Activated CD8-positive, alpha-beta memory T cell treated with anti-CD3 and anti-CD28 coated beads, Interleukin-2, amount 10 ng/mL, durations not matched to agents 7 days and 5 days (primary cell): ENCODE data around the gene CDS1. TPM values are rescaled to one million over a fixed set of nuclear protein-coding genes. Genes with fewer than 3 reads are reported as not detected.
A peak's percentile ranks its signal among the peaks of the same experiment; 100 is the strongest.

Source experiments
- ATAC-seq: fragments of 150-1000 bp; cut with Tn5 transposase; one replicate; pipeline ENCODE4 v1.10.0; 2021; ENCODE audit warnings: moderate library complexity
- CTCF ChIA-PET: fragments of 350-600 bp; sonication (Branson Sonifier 250); formaldehyde crosslinking; loops from one replicate; lab custom pipeline; 2021; ENCODE audit warnings: antibody characterized with exemption; lab: Charles Lee
- DNase-seq: peaks from one replicate; pipeline ENCODE4 v3.0.0-alpha.2; 2020
- H3K27ac Mint-ChIP-seq: one replicate; pipeline ENCODE4 v1.8.0; 2021; ENCODE audit warnings: mild to moderate bottlenecking, mixed read lengths
- H3K27me3 Mint-ChIP-seq: one replicate; pipeline ENCODE4 v1.8.0; 2021; ENCODE audit warnings: mixed read lengths
- H3K36me3 Mint-ChIP-seq: one replicate; pipeline ENCODE4 v1.8.0; 2021; ENCODE audit warnings: mild to moderate bottlenecking, mixed read lengths
- H3K4me1 Mint-ChIP-seq: one replicate; pipeline ENCODE4 v1.8.0; 2021; ENCODE audit warnings: mixed read lengths
- H3K4me3 Mint-ChIP-seq: one replicate; pipeline ENCODE4 v1.8.0; 2021; ENCODE audit warnings: mild to moderate bottlenecking, moderate library complexity, mixed read lengths
- H3K9me3 Mint-ChIP-seq: one replicate; pipeline ENCODE4 v1.8.0; 2022; ENCODE audit warnings: low read depth, mixed read lengths
- total RNA-seq, 2 experiments: library from RNA; stranded (reverse); gene quantifications; one replicate each; pipeline ENCODE4 v1.2.3, GENCODE V29; 2021

Gene CDS1
- total RNA-seq, 2 experiments from 2014 or later = not detected

- peaks cover 32% of the 10 kb centered on the region for H3K27me3 Mint-ChIP-seq
- no peak overlapping the region for H3K27ac Mint-ChIP-seq
- H3K9me3 Mint-ChIP-seq = no peaks in the 10 kb centered on the region
- no peaks in the 10 kb centered on the region for H3K36me3 Mint-ChIP-seq
- H3K4me3 Mint-ChIP-seq = no peak overlapping the region
- CTCF ChIA-PET = interaction anchor here (0.8 to 2.1 kb wide), 6 partner anchors 10 to 392 kb away, joined by 3 to 13 read pairs (median 4); no protein-coding TSS in a partner anchor
- ATAC-seq (no peak), DNase-seq (no peak)
- peaks cover 17% of the 10 kb centered on the region for H3K4me1 Mint-ChIP-seq
Measured at GRCh38 chr4:84578540-84579402, 4.2 kb upstream of the CDS1 start.

GRCh38 chr4:84579403-84579776 lies 3.5 kb upstream of the CDS1 start:
- H3K36me3 Mint-ChIP-seq = no peaks in the 10 kb centered on the region
- no peak overlapping the region for H3K4me3 Mint-ChIP-seq
- H3K27me3 Mint-ChIP-seq = peaks cover 38% of the 10 kb centered on the region
- no peaks in the 10 kb centered on the region for H3K9me3 Mint-ChIP-seq
- CTCF ChIA-PET = interaction anchor here (0.8 to 2.1 kb wide), 5 partner anchors 10 to 391 kb away, joined by 3 to 13 read pairs (median 5); no protein-coding TSS in a partner anchor
- DNase-seq = no peak
- H3K4me1 Mint-ChIP-seq = peaks cover 14% of the 10 kb centered on the region
- ATAC-seq = no peak
- H3K27ac Mint-ChIP-seq = no peak overlapping the region

GRCh38 chr4:84582302-84582987 lies 482 bp upstream of the CDS1 start:
- Mint-ChIP-seq H3K9me3 (no peaks in the 10 kb centered on the region), H3K4me1 (peaks cover 14% of the 10 kb centered on the region), H3K36me3 (no peaks in the 10 kb centered on the region), H3K27me3 (peaks cover 47% of the 10 kb centered on the region), H3K27ac (no peak overlapping the region), H3K4me3 (peak overlapping the region; percentile 51)
- DNase-seq (peak; percentile 82), ATAC-seq (peak; percentile 86)
- CTCF ChIA-PET = interaction anchor here (0.8 kb wide), 1 partner anchor 9 kb away, joined by 3 read pairs; no protein-coding TSS in a partner anchor

GRCh38 chr4:84583876-84584380 lies 1.0 kb downstream of the CDS1 start:
- no peak for DNase-seq
- H3K27me3 Mint-ChIP-seq = peaks cover 40% of the 10 kb centered on the region
- H3K4me3 Mint-ChIP-seq = peak overlapping the region; percentile 67
- ATAC-seq = no peak
- peaks cover 14% of the 10 kb centered on the region for H3K4me1 Mint-ChIP-seq
- no peak overlapping the region for H3K27ac Mint-ChIP-seq
- CTCF ChIA-PET = interaction anchor here (0.7 kb wide), 1 partner anchor 8 kb away, joined by 4 read pairs; no protein-coding TSS in a partner anchor
- H3K9me3 Mint-ChIP-seq = no peaks in the 10 kb centered on the region
- H3K36me3 Mint-ChIP-seq = no peaks in the 10 kb centered on the region

- Mint-ChIP-seq H3K4me1 (peaks cover 11% of the 10 kb centered on the region), H3K27me3 (peaks cover 40% of the 10 kb centered on the region), H3K4me3 (no peak overlapping the region), H3K9me3 (no peaks in the 10 kb centered on the region), H3K27ac (no peak overlapping the region), H3K36me3 (no peaks in the 10 kb centered on the region)
- CTCF ChIA-PET = no interaction called here
- no peak for DNase-seq
- no peak for ATAC-seq
Measured at GRCh38 chr4:84585251-84585650, 2.3 kb downstream of the CDS1 start.

GRCh38 chr4:84594724-84595123 lies 11.8 kb downstream of the CDS1 start:
- DNase-seq = no peak
- no peak for ATAC-seq
- H3K9me3 Mint-ChIP-seq = no peaks in the 10 kb centered on the region
- H3K4me1 Mint-ChIP-seq = no peaks in the 10 kb centered on the region
- CTCF ChIA-PET = interaction anchor here (1.7 kb wide), 1 partner anchor 16 kb away, joined by 7 read pairs; no protein-coding TSS in a partner anchor
- no peaks in the 10 kb centered on the region for H3K36me3 Mint-ChIP-seq
- H3K4me3 Mint-ChIP-seq = no peak overlapping the region
- no peak overlapping the region for H3K27ac Mint-ChIP-seq
- no peaks in the 10 kb centered on the region for H3K27me3 Mint-ChIP-seq

- DNase-seq (no peak), ATAC-seq (no peak)
- H3K9me3 Mint-ChIP-seq = no peaks in the 10 kb centered on the region
- CTCF ChIA-PET = no interaction called here
- H3K27ac Mint-ChIP-seq = no peak overlapping the region
- H3K36me3 Mint-ChIP-seq = no peaks in the 10 kb centered on the region
- H3K4me3 Mint-ChIP-seq = no peak overlapping the region
- no peaks in the 10 kb centered on the region for H3K4me1 Mint-ChIP-seq
- no peaks in the 10 kb centered on the region for H3K27me3 Mint-ChIP-seq
Measured at GRCh38 chr4:84596826-84597225, 13.9 kb downstream of the CDS1 start.

GRCh38 chr4:84597450-84597849 lies 14.5 kb downstream of the CDS1 start:
- DNase-seq (no peak), ATAC-seq (no peak)
- CTCF ChIA-PET = no interaction called here
- H3K27ac Mint-ChIP-seq = no peak overlapping the region
- no peaks in the 10 kb centered on the region for H3K27me3 Mint-ChIP-seq
- H3K4me3 Mint-ChIP-seq = no peak overlapping the region
- H3K36me3 Mint-ChIP-seq = no peaks in the 10 kb centered on the region
- H3K9me3 Mint-ChIP-seq = no peaks in the 10 kb centered on the region
- H3K4me1 Mint-ChIP-seq = no peaks in the 10 kb centered on the region

GRCh38 chr4:84606645-84607044 lies 23.7 kb downstream of the CDS1 start:
- H3K36me3 Mint-ChIP-seq = no peaks in the 10 kb centered on the region
- DNase-seq (no peak), ATAC-seq (no peak)
- H3K27me3 Mint-ChIP-seq = no peaks in the 10 kb centered on the region
- H3K27ac Mint-ChIP-seq = no peak overlapping the region
- H3K4me1 Mint-ChIP-seq = no peaks in the 10 kb centered on the region
- no peak overlapping the region for H3K4me3 Mint-ChIP-seq
- CTCF ChIA-PET = no interaction called here
- H3K9me3 Mint-ChIP-seq = peaks cover 2% of the 10 kb centered on the region

GRCh38 chr4:84611531-84611930 lies 28.6 kb downstream of the CDS1 start:
- Mint-ChIP-seq H3K36me3 (no peaks in the 10 kb centered on the region), H3K4me1 (no peaks in the 10 kb centered on the region), H3K9me3 (peaks cover 2% of the 10 kb centered on the region), H3K4me3 (no peak overlapping the region), H3K27ac (no peak overlapping the region), H3K27me3 (no peaks in the 10 kb centered on the region)
- DNase-seq (no peak), ATAC-seq (no peak)
- CTCF ChIA-PET = no interaction called here

GRCh38 chr4:84614891-84615290 lies 32.0 kb downstream of the CDS1 start:
- Mint-ChIP-seq H3K9me3 (no peaks in the 10 kb centered on the region), H3K36me3 (no peaks in the 10 kb centered on the region), H3K27me3 (no peaks in the 10 kb centered on the region), H3K4me3 (no peak overlapping the region), H3K27ac (no peak overlapping the region), H3K4me1 (no peaks in the 10 kb centered on the region)
- DNase-seq = no peak
- ATAC-seq = no peak
- CTCF ChIA-PET = no interaction called here

GRCh38 chr4:84615355-84615754 lies 32.4 kb downstream of the CDS1 start:
- no peaks in the 10 kb centered on the region for H3K4me1 Mint-ChIP-seq
- ATAC-seq (no peak), DNase-seq (no peak)
- H3K27me3 Mint-ChIP-seq = no peaks in the 10 kb centered on the region
- H3K4me3 Mint-ChIP-seq = no peak overlapping the region
- no peaks in the 10 kb centered on the region for H3K9me3 Mint-ChIP-seq
- no peak overlapping the region for H3K27ac Mint-ChIP-seq
- no peaks in the 10 kb centered on the region for H3K36me3 Mint-ChIP-seq
- CTCF ChIA-PET = no interaction called here

GRCh38 chr4:84622959-84623358 lies 40.0 kb downstream of the CDS1 start:
- ATAC-seq (no peak), DNase-seq (no peak)
- Mint-ChIP-seq H3K27ac (no peak overlapping the region), H3K27me3 (no peaks in the 10 kb centered on the region), H3K4me3 (no peak overlapping the region), H3K4me1 (no peaks in the 10 kb centered on the region), H3K36me3 (no peaks in the 10 kb centered on the region), H3K9me3 (no peaks in the 10 kb centered on the region)
- CTCF ChIA-PET = no interaction called here
